NCI-H460 (cell line): Measurements from ENCODE around the gene KIFAP3. TPM values are rescaled to one million over a fixed set of nuclear protein-coding genes. Genes with fewer than 3 reads are reported as not detected.
"Not testable (repeated sequence)": the region's sequence is repeated elsewhere in the genome, so short reads cannot be mapped to it uniquely, and the experiment has no call there.

Experiments
- DNase-seq: peaks from one replicate; pipeline ENCODE4 v3.0.0-alpha.2; 2016; ENCODE audit warnings: low read depth; ENCODE audit errors: extremely low read depth
- polyA plus RNA-seq: library from polyadenylated mRNA; depleted of rRNA; stranded (reverse); fragments of >200 nt; gene quantifications from 2 replicates; pipeline ENCODE4 v1.2.3, GENCODE V29; 2014; cell fraction: nucleus; rRNA removed
- total RNA-seq: library from RNA; depleted of rRNA; stranded (reverse); fragments of >200 nt; shearing (Covaris generic); gene quantifications from 2 replicates; pipeline ENCODE4 v1.2.3, GENCODE V29; 2014; rRNA removed

Gene KIFAP3
- total RNA-seq: 22.9 and 25.1 TPM in 2 replicates
- polyA plus RNA-seq: 8.9 and 13.3 TPM in 2 replicates

- DNase-seq: peak; percentile 99
These were observed at the start of gene KIFAP3 for GRCh38 chr1:170074250-170075157. Gene KIFAP3, minus strand, starts transcription at chr1:170074695. Its CDS starts 228 bp downstream, at chr1:170074467.

- DNase-seq: no peak
These were observed 47.9 kb upstream of the KIFAP3 start for GRCh38 chr1:170122366-170122765.

GRCh38 chr1:170114906-170115305, 40.4 kb upstream of the KIFAP3 start:
- DNase-seq: peak; percentile 15

DNA sequence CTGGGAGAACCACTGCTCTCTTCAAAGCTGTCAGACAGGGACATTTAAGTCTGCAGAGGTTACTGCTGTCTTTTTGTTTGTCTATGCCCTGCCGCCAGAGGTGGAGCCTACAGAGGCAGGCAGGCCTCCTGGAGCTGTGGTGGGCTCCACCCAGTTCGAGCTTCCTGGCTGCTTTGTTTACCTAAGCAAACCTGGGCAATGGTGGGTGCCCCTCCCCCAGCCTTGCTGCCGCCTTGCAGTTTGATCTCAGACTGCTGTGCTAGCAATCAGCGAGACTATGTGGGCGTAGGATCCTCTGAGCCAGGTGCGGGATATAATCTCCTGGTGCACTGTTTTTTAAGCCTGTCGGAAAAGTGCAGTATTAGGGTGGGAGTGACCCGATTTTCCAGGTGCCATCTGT, 38.6 kb upstream of the KIFAP3 start:
- not testable (repeated sequence) for DNase-seq

GRCh38 chr1:170097449-170097948, 23.0 kb upstream of the KIFAP3 start:
- no peak for DNase-seq

- no peak for DNase-seq
These were observed 22.4 kb upstream of the KIFAP3 start for GRCh38 chr1:170096806-170097340.

- DNase-seq: no peak
These were observed 21.7 kb upstream of the KIFAP3 start for GRCh38 chr1:170095976-170096748.

- peak; percentile 23 for DNase-seq
These were observed 20.5 kb upstream of the KIFAP3 start for GRCh38 chr1:170094697-170095616.

GRCh38 chr1:170086399-170087032, 12.0 kb upstream of the KIFAP3 start:
- no peak for DNase-seq

GRCh38 chr1:170085091-170085490, 10.6 kb upstream of the KIFAP3 start:
- DNase-seq: no peak

GRCh38 chr1:170078610-170079189, 4.2 kb upstream of the KIFAP3 start:
- DNase-seq: no peak

- DNase-seq: no peak
These were observed 3.4 kb upstream of the KIFAP3 start for GRCh38 chr1:170077926-170078325.

DNA sequence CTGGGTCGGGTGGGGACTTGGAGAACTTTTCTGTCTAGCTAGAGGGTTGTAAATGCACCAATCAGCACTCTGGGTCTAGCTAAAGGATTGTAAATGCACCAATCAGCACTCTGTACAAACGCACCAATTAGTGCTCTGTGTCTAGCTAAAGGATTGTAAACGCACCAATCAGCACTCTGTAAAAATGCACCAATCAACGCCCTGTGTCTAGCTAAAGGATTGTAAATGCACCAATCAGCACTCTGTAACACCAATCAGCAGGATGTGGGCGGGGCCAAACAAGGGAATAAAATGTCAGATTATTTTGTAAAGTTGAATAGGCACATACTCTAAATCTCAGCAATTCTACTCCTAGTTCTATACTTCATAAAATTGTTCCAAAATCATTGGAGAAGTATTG, 2.5 kb upstream of the KIFAP3 start:
- DNase-seq: not testable (repeated sequence)

DNA sequence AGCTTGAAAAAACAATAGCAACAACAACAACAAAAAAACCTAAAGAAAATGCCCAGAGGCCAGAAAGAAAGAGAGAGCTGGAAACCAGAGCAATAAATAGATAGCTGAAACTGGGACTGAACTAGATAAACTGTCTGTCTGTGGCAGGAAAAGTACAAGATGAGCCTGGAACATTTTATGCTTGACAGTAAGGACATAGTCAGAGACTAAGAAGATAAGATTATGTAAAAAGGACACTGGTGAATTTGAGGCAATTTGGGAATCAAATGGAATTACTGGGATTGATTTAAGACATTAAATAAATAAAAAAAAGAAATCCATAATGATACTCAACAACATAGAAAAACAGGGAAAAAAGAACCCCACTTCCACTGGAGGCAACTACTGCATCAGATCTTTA, 1.7 kb upstream of the KIFAP3 start:
- DNase-seq: no peak

DNA sequence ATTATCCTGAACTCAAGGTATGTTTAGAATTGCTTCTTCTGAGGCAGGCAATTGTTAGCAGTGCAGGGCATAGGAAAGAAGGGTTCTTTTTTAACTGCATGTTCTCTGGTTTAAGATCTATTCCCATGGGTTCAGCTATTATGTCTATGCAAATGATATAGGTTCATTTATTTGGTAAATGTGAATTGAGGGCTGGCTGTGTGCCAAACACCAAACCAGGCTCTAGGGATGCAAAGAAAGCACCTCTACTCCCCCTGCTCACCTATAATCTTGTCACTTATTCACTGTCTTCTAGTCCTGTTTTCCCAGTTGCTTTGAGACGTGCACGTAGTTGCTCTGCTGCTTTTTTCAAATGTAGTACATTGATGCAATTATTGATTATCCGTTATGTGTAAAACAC, 691 bp upstream of the KIFAP3 start:
- DNase-seq: no peak

DNA sequence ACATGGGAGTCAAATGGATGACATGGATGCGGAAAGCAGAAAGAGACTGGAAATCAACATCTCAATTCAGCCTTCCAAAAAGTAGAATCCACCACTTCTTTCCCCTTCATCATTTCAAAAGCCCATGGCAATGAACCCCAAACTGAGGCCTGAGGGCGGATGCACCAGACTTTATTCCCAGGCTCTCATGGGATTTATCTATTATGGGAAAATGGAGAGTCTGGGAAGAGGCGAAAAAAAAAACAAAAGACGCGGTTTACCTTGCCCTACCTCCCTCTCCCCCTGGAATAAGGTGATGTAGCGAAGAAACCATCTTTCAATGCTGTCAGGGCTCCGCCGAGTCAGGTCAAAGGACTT, 624 bp downstream of the KIFAP3 start:
- DNase-seq: no peak

GRCh38 chr1:170071378-170071777, 3.1 kb downstream of the KIFAP3 start:
- DNase-seq: no peak

- DNase-seq: no peak
These were observed 5.6 kb downstream of the KIFAP3 start for GRCh38 chr1:170068923-170069322.

- no peak for DNase-seq
These were observed 7.2 kb downstream of the KIFAP3 start for GRCh38 chr1:170067253-170067819.
